DMS53 treated with DMSO at 0.1 percent for 48 hours (cell line): Measurements from ENCODE around the gene RIBC2.

ENCODE experiments used
- DNase-seq: peaks from one replicate; lab custom pipeline; 2025; ENCODE audit not compliant: unreplicated experiment; lab: John Stamatoyannopoulos, UW

RIBC2 gene

DNA sequence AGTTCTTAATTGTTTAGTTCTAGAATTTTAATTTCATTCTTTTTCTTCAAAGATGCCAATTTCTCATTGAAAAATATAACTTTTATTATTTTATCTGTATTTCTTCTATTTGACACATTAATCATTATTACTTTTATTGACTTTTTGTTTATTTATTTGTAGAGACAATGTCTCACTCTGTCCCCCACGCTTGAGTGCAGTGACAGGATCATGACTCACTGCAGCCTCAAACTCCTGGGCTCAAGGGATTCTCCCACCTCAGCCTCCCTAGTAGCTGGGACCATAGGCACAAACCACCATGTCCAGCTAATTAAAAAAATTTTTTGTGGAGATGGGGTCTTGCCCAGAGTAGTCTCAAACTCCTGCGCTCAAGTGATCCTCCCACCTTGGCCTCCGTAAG, 58.9 kb downstream of the RIBC2 start:
- DNase-seq = no peak

DNA sequence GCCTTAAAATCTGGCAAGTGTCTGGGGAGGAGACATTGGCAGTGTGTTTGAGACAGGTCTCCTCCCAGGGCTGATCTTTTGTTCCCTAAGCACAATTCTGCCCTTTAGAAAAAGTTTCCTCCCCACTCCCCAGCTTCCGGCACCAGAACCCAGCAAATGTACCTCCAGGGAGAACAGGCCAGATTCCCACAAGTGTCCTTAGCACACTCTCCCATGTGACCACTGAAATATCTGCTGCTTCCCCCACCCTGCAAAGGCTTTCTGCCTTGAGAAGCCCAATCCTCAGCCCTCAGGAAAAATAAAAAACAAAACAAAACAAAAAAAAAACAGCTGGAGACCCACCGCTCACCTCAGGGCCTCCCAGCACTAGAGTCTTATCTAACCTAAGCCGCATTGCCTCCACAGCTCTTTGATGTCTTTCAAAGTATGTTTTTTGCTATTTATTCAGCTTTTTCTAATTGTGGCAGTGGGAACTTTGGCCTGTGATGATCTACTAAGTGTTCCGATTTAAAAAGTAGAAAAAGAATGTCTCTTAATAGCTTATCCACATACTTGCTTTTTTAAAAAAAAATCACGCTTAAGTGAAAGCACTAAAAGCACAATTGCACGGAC, 60.2 kb downstream of the RIBC2 start:
- no peak for DNase-seq

DNA sequence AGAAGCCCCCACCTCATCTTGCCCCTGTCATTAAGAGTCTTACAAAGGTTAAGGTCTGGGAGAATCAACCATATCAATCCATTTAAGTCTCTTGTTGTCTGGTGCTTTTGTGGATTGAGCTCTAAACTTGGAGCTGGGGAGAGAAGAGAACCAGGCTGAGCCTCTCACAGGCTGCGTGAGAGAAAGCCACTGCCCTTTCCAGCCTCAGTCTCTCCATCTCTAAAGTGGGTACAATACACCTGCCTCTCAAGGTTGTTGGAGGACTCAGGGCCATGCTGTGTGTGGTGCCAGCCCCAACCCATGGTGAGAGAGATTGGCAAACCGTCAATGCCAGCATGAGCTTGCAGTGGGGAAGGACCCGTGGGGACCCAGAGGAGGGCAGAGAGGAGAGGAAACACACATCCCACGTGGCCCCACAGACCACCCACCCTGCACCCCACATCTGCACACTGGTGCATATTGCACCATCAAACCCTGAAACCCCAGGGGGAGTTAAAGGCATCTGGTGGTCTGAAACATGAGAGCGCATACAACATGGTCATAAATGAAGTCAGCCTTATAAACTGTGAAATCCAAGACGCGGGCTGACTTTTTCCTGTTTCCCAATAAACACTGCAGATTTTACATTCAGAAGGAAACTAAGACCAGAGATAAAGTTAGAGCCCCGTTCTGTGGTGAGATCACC, 61.7 kb downstream of the RIBC2 start:
- DNase-seq = no peak

DNA sequence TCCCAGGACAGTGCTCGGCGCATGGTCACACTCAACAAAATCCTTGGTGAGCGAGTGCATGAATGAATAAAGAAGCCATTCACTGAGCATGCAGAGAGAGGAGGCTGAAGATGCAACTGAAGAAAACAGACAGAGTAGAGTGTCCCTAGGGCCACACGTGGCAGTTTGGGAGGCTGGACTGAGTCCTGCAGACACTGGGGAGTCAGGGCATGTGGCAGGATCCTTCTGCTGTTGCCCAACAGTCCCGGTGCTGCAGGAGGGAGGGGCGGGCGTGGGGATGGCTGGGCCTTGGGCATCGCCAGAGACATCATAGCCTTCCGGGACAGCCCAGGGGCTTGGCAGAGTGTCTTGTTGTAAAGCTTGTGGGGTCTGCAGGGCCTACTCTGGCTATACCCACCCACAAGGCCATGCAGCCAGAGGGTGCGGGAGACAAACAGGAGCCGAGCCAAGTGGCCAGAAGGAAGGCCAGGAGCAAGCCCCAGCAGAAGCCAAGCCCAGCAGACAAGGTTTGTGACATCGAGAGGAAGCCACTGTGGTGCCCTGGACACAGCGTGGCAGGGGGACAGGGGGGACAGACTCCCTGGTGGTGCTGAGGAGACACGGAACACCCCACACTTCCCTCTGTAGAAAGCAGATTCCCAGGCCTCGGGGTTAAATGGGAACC, 62.5 kb downstream of the RIBC2 start:
- no peak for DNase-seq

DNA sequence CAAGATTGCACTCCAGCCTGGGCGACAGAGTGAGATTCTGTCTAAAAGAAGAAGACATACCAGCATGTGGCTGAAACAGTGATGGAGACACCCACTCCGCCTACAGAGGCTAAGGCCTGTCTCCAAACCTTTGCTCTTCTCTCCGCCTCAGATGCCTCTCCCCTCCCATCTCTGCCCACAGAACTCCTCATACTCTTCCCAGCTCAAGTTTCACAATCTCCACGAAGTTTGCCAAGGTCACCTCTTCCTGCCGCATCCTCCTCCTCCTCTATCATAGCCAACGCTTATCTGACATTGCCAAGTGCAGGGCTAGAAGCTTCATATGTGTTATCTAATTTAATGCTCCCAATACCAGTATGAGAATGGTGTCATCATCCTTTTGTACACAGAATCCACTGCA, 63.3 kb downstream of the RIBC2 start:
- DNase-seq = no peak

DNA sequence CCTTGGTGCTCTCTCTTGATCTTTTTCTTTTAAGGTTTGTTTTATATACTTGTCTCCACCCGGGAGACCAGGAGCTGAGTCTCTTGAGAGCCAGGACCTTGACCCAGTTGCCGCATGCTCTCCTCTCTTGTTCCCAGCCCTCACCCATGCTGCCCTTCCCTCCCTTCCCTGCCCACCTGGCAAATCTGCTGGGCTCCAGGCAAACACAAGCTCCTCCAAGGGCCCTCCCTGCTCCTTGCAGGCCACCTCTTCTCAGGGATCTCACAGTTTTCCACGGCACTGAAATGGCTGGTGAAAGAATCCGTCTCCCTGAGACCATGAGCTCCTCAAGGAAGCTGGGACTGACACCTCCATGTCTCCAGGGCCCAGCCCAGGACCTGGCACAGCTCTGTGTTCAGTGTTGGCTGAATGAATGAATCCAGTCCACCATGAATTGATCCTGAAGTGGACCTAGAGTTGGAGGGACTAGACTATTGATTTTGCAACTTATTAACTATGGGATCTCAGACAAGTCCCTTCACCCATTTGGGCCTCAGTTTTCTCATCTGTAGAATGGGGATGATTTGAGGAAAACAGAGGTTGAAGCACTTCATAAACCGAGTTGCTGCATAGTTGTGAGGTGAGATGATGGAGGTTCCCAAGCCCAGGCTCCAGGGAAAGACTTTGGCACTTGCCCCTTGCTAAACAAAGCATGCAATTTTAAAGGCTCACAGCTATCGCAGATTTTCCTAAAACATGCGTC, 64.0 kb downstream of the RIBC2 start:
- no peak for DNase-seq

DNA sequence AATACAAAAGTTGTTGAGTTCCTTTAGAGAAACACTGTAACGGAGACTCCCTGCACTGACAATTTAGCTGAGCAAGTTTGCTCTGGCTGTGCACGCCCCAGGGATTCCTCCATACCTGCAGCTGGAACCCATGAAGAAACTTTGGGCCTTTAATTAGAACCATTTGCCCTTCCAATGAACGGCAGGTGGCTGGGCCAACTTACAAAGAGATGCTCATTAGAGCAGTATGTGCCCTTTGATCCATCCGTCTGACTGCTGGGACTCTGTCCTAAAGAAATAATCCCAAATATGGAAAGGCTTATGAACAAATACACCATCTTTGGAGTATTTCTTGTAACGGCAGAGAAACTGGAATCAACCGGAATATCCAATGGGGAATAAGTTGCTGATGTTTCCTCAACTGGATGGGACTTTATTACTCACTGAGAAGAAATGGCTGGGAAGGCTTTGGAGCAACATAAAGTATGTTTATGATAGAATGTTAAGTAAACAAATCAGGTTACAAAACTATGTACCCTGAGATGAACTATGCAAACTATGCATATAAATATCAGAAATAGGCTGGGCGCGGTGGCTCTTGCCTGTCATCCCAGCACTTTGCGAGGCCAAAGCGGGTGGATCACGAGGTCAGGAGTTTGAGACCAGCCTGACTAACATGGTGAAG, 64.7 kb downstream of the RIBC2 start:
- DNase-seq = no peak

DNA sequence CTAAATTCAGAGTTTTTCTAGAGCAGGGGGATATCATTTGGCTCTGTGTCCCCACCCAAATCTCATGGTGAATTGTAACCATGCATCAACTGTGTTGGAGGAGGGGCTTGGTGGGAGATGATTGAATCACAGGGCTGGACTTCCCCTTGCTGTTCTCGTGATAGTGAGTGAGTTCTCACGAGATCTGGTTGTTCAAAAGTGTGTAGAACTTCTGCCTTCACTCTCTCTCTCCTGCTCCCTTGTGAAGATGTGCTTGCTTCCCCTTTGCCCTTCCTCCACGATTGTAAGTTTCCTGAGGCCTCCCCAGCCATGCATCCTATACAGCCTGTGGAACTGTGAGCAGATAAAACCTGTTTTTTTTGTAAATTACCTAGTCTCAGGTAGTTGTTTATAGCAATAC, 67.2 kb downstream of the RIBC2 start:
- no peak for DNase-seq

DNA sequence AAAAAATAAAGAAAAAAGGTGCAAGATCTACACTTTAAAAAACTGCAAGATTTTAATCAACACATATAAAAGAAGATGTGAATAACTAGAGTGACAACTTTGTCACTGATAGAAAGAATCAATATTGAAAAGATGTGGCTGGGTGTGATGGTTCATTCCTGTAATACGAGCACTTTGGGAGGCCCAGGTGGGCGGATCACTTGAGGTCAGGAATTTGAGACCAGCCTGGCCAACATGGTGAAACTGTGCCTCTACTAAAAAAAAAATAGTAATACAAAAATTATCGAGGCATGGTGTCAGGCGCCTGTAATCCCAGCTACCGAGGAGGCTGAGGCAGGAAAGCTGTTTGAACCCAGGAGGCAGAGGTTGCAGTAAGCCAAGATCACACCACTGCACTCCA, 68.2 kb downstream of the RIBC2 start:
- DNase-seq = no peak
